GM19438 (cell line): ENCODE data around the gene DSCAM.

Experiments used
- ATAC-seq: cut with Tn5 transposase; IDR thresholded peaks from one replicate; pipeline ENCODE4 v1.9.1; 2021; ENCODE audit warnings: low read depth; ENCODE audit not compliant: unreplicated experiment

DSCAM gene

GRCh38 chr21:39971956-39972355 is 875.0 kb downstream of the DSCAM start:
- no peak for ATAC-seq

- ATAC-seq = no peak
These were observed 877.1 kb downstream of the DSCAM start for GRCh38 chr21:39969691-39970364.

- no peak for ATAC-seq
These were observed 878.9 kb downstream of the DSCAM start for GRCh38 chr21:39968010-39968409.

GRCh38 chr21:39966786-39967185 is 880.2 kb downstream of the DSCAM start:
- no peak for ATAC-seq

GRCh38 chr21:39965026-39965425 is 881.9 kb downstream of the DSCAM start:
- no peak for ATAC-seq

- no peak for ATAC-seq
These were observed 885.7 kb downstream of the DSCAM start for GRCh38 chr21:39961251-39961650.
